ENCODE data around the gene PARP9.

The PARP9 gene

GRCh38 chr3:122508135-122508914 is 55.8 kb downstream of the PARP9 start:
- Histone ChIP-seq H4K8ac (ENCODE audit: low read depth, low read length) (no peak overlapping the region), H2AFZ (ENCODE audit: low read length) (no peak overlapping the region), H3K79me1 (ENCODE audit: low read depth, low read length) (peaks cover 1% of the 10 kb centered on the region), H3K18ac (ENCODE audit: low read length) (no peak overlapping the region), H2AK5ac (ENCODE audit: low read depth, low read length) (no peak overlapping the region), H2BK12ac (ENCODE audit: low read length) (no peak overlapping the region), H3K9me3 (replicated peaks in 1 of 2; ENCODE audit: control insufficient read depth in 2 of 2, insufficient read depth in 1 of 2, low read depth in 1 of 2, low read length in 2 of 2) (peaks cover 0 to 19% of the 10 kb centered on the region in 2 donors), H3K4me3 (ENCODE audit: low read length in 2 of 2) (no peak overlapping the region), H3K4ac (ENCODE audit: low read length) (no peak overlapping the region), H3K4me1 (ENCODE audit: control insufficient read depth in 2 of 2, insufficient read depth in 1 of 2, low read depth in 1 of 2, low read length in 2 of 2) (peaks cover 4 to 8% of the 10 kb centered on the region in 2 donors), H4K91ac (ENCODE audit: low read depth, low read length, poor library complexity) (no peak overlapping the region), H2BK15ac (ENCODE audit: low read length) (no peak overlapping the region), H3K36me3 (replicated peaks in 1 of 2; ENCODE audit: control insufficient read depth in 2 of 2, insufficient read depth in 2 of 2, low read length in 2 of 2) (peaks cover 0 to 20% of the 10 kb centered on the region in 2 donors), H3K27me3 (ENCODE audit: control insufficient read depth in 3 of 3, insufficient read depth in 3 of 3, low read depth in 1 of 3, low read length in 3 of 3) (no peaks in the 10 kb centered on the region), H3K23ac (ENCODE audit: low read depth, low read length, poor library complexity) (no peak overlapping the region), H2BK120ac (ENCODE audit: low read depth, low read length) (no peak overlapping the region), H2BK5ac (ENCODE audit: low read length) (no peak overlapping the region), H3K9ac (ENCODE audit: low read depth, low read length, poor library complexity) (no peak overlapping the region), H3K14ac (ENCODE audit: low read length) (no peak overlapping the region), H3K4me2 (ENCODE audit: insufficient read depth, low read length, poor library complexity, severe bottlenecking) (no peak overlapping the region), H3K27ac (replicated peaks; ENCODE audit: low read length) (no peak overlapping the region)
- WGBS, 2 donors (ENCODE audit: extremely low coverage in 2 of 2, insufficient read length in 2 of 2, insufficient replicate concordance in 1 of 2), result no CpG with 5 or more reads among the region's 2 CpGs
- no peak for DNase-seq (ENCODE audit: low spot score)

- Histone ChIP-seq H2BK15ac (ENCODE audit: low read length) (no peak overlapping the region), H3K23ac (ENCODE audit: low read depth, low read length, poor library complexity) (no peak overlapping the region), H3K4ac (ENCODE audit: low read length) (no peak overlapping the region), H2AFZ (ENCODE audit: low read length) (no peak overlapping the region), H3K79me1 (ENCODE audit: low read depth, low read length) (peaks cover 4% of the 10 kb centered on the region), H3K36me3 (replicated peaks in 1 of 2; ENCODE audit: control insufficient read depth in 2 of 2, insufficient read depth in 2 of 2, low read length in 2 of 2) (peaks cover 0 to 16% of the 10 kb centered on the region in 2 donors), H3K27me3 (ENCODE audit: control insufficient read depth in 3 of 3, insufficient read depth in 3 of 3, low read depth in 1 of 3, low read length in 3 of 3) (no peaks in the 10 kb centered on the region), H2BK120ac (ENCODE audit: low read depth, low read length) (no peak overlapping the region), H3K9me3 (replicated peaks in 1 of 2; ENCODE audit: control insufficient read depth in 2 of 2, insufficient read depth in 1 of 2, low read depth in 1 of 2, low read length in 2 of 2) (peaks cover 0 to 19% of the 10 kb centered on the region in 2 donors), H3K4me1 (ENCODE audit: control insufficient read depth in 2 of 2, insufficient read depth in 1 of 2, low read depth in 1 of 2, low read length in 2 of 2) (peaks cover 0 to 6% of the 10 kb centered on the region in 2 donors), H3K18ac (ENCODE audit: low read length) (no peak overlapping the region), H4K91ac (ENCODE audit: low read depth, low read length, poor library complexity) (no peak overlapping the region), H3K9ac (ENCODE audit: low read depth, low read length, poor library complexity) (no peak overlapping the region), H2AK5ac (ENCODE audit: low read depth, low read length) (no peak overlapping the region), H2BK5ac (ENCODE audit: low read length) (no peak overlapping the region), H4K8ac (ENCODE audit: low read depth, low read length) (no peak overlapping the region), H3K14ac (ENCODE audit: low read length) (no peak overlapping the region), H3K4me2 (ENCODE audit: insufficient read depth, low read length, poor library complexity, severe bottlenecking) (no peak overlapping the region), H3K27ac (replicated peaks; ENCODE audit: low read length) (no peak overlapping the region), H3K4me3 (ENCODE audit: low read length in 2 of 2) (no peak overlapping the region), H2BK12ac (ENCODE audit: low read length) (no peak overlapping the region)
- DNase-seq (ENCODE audit: low spot score), result no peak
- WGBS, 2 donors (ENCODE audit: extremely low coverage in 2 of 2, insufficient read length in 2 of 2, insufficient replicate concordance in 1 of 2), result no CpG with 5 or more reads among the region's 1 CpG
Observed at GRCh38 chr3:122506450-122506849, 57.6 kb downstream of the PARP9 start.

GRCh38 chr3:122505676-122506075 is 58.4 kb downstream of the PARP9 start:
- Histone ChIP-seq H2BK15ac (ENCODE audit: low read length) (no peak overlapping the region), H2AFZ (ENCODE audit: low read length) (no peak overlapping the region), H4K91ac (ENCODE audit: low read depth, low read length, poor library complexity) (no peak overlapping the region), H3K4me3 (ENCODE audit: low read length in 2 of 2) (no peak overlapping the region), H3K4me1 (ENCODE audit: control insufficient read depth in 2 of 2, insufficient read depth in 1 of 2, low read depth in 1 of 2, low read length in 2 of 2) (peaks cover 0 to 2% of the 10 kb centered on the region in 2 donors), H3K23ac (ENCODE audit: low read depth, low read length, poor library complexity) (no peak overlapping the region), H3K36me3 (replicated peaks in 1 of 2; ENCODE audit: control insufficient read depth in 2 of 2, insufficient read depth in 2 of 2, low read length in 2 of 2) (peaks cover 0 to 13% of the 10 kb centered on the region in 2 donors), H2BK12ac (ENCODE audit: low read length) (no peak overlapping the region), H2BK5ac (ENCODE audit: low read length) (no peak overlapping the region), H3K18ac (ENCODE audit: low read length) (no peak overlapping the region), H2AK5ac (ENCODE audit: low read depth, low read length) (no peak overlapping the region), H3K9me3 (replicated peaks in 1 of 2; ENCODE audit: control insufficient read depth in 2 of 2, insufficient read depth in 1 of 2, low read depth in 1 of 2, low read length in 2 of 2) (peaks cover 0 to 19% of the 10 kb centered on the region in 2 donors), H2BK120ac (ENCODE audit: low read depth, low read length) (no peak overlapping the region), H3K4ac (ENCODE audit: low read length) (no peak overlapping the region), H3K79me1 (ENCODE audit: low read depth, low read length) (peaks cover 4% of the 10 kb centered on the region), H4K8ac (ENCODE audit: low read depth, low read length) (no peak overlapping the region), H3K14ac (ENCODE audit: low read length) (no peak overlapping the region), H3K27ac (replicated peaks; ENCODE audit: low read length) (no peak overlapping the region), H3K4me2 (ENCODE audit: insufficient read depth, low read length, poor library complexity, severe bottlenecking) (no peak overlapping the region), H3K9ac (ENCODE audit: low read depth, low read length, poor library complexity) (no peak overlapping the region), H3K27me3 (ENCODE audit: control insufficient read depth in 3 of 3, insufficient read depth in 3 of 3, low read depth in 1 of 3, low read length in 3 of 3) (no peaks in the 10 kb centered on the region)
- DNase-seq (ENCODE audit: low spot score), result no peak
- no CpG with 5 or more reads among the region's 2 CpGs for WGBS, 2 donors (ENCODE audit: extremely low coverage in 2 of 2, insufficient read length in 2 of 2, insufficient replicate concordance in 1 of 2)

GRCh38 chr3:122502941-122503340 is 61.2 kb downstream of the PARP9 start:
- Histone ChIP-seq H3K9ac (ENCODE audit: low read depth, low read length, poor library complexity) (no peak overlapping the region), H2BK120ac (ENCODE audit: low read depth, low read length) (no peak overlapping the region), H2BK12ac (ENCODE audit: low read length) (no peak overlapping the region), H4K91ac (ENCODE audit: low read depth, low read length, poor library complexity) (no peak overlapping the region), H3K14ac (ENCODE audit: low read length) (no peak overlapping the region), H3K4me3 (ENCODE audit: low read length in 2 of 2) (no peak overlapping the region), H4K8ac (ENCODE audit: low read depth, low read length) (no peak overlapping the region), H3K4me1 (ENCODE audit: control insufficient read depth in 2 of 2, insufficient read depth in 1 of 2, low read depth in 1 of 2, low read length in 2 of 2) (peaks cover 0 to 2% of the 10 kb centered on the region in 2 donors), H3K4ac (ENCODE audit: low read length) (no peak overlapping the region), H2AFZ (ENCODE audit: low read length) (no peak overlapping the region), H3K9me3 (replicated peaks in 1 of 2; ENCODE audit: control insufficient read depth in 2 of 2, insufficient read depth in 1 of 2, low read depth in 1 of 2, low read length in 2 of 2) (peaks cover 0 to 16% of the 10 kb centered on the region in 2 donors), H2AK5ac (ENCODE audit: low read depth, low read length) (no peak overlapping the region), H3K23ac (ENCODE audit: low read depth, low read length, poor library complexity) (no peak overlapping the region), H3K36me3 (replicated peaks in 1 of 2; ENCODE audit: control insufficient read depth in 2 of 2, insufficient read depth in 2 of 2, low read length in 2 of 2) (peaks cover 0 to 7% of the 10 kb centered on the region in 2 donors), H3K27me3 (ENCODE audit: control insufficient read depth in 3 of 3, insufficient read depth in 3 of 3, low read depth in 1 of 3, low read length in 3 of 3) (no peaks in the 10 kb centered on the region), H2BK15ac (ENCODE audit: low read length) (no peak overlapping the region), H3K4me2 (ENCODE audit: insufficient read depth, low read length, poor library complexity, severe bottlenecking) (no peak overlapping the region), H3K27ac (replicated peaks; ENCODE audit: low read length) (no peak overlapping the region), H3K79me1 (ENCODE audit: low read depth, low read length) (peaks cover 4% of the 10 kb centered on the region), H3K18ac (ENCODE audit: low read length) (no peak overlapping the region), H2BK5ac (ENCODE audit: low read length) (no peak overlapping the region)
- DNase-seq (ENCODE audit: low spot score), result no peak
- no CpG with 5 or more reads among the region's 2 CpGs for WGBS, 2 donors (ENCODE audit: extremely low coverage in 2 of 2, insufficient read length in 2 of 2, insufficient replicate concordance in 1 of 2)

Measured in neuronal stem cell (in vitro differentiated cells).